ENCODE measurements around the gene PPRC1.
A peak's percentile ranks its signal among the peaks of the same experiment; 100 is the strongest.

PPRC1 gene

DNA sequence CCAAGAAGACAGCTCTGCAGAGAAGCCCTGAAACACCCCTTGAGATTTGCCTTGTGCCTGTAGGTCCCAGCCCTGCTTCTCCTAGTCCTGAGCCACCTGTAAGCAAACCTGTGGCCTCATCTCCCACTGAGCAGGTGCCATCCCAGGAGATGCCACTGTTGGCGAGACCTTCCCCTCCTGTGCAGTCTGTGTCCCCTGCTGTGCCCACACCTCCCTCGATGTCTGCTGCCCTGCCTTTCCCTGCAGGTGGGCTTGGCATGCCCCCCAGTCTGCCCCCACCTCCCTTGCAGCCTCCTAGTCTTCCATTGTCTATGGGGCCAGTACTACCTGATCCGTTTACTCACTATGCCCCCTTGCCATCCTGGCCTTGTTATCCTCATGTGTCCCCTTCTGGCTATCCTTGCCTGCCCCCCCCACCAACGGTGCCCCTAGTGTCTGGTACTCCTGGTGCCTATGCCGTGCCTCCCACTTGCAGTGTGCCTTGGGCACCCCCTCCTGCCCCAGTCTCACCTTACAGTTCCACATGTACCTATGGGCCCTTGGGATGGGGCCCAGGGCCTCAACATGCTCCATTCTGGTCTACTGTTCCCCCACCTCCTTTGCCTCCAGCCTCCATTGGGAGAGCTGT, 8.2 kb downstream of the PPRC1 start:
- no peak overlapping the region for H3K4me3 ChIP-seq (ENCODE audit: low read length)
- H3K9ac ChIP-seq (ENCODE audit: low read length) = no peak overlapping the region
- no peaks in the 10 kb centered on the region for H3K27me3 ChIP-seq (ENCODE audit: control insufficient read depth, insufficient read depth, low read length)
- H3K27ac ChIP-seq (ENCODE audit: low read depth, low read length) = no peak overlapping the region
- peaks cover 35% of the 10 kb centered on the region for H3K36me3 ChIP-seq (ENCODE audit: control insufficient read depth, insufficient read depth, low read length)
- no peaks in the 10 kb centered on the region for H3K4me1 ChIP-seq (ENCODE audit: control insufficient read depth, insufficient read depth, low read length)

DNA sequence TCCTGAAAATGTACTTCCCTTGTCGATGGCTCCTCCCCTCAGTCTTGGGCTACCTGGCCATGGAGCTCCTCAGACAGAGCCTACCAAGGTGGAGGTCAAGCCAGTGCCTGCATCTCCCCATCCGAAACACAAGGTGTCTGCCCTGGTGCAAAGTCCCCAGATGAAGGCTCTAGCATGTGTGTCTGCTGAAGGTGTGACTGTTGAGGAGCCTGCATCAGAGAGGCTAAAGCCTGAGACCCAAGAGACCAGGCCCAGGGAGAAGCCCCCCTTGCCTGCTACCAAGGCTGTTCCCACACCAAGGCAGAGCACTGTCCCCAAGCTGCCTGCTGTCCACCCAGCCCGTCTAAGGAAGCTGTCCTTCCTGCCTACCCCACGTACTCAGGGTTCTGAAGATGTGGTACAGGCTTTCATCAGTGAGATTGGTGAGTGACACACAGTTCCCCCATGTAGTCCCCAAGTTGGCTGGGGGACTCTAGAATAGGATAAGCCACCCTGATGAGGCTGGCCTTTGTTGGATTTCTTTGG, 8.8 kb downstream of the PPRC1 start:
- Histone ChIP-seq H3K27me3 (ENCODE audit: control insufficient read depth, insufficient read depth, low read length) (no peaks in the 10 kb centered on the region), H3K4me3 (ENCODE audit: low read length) (no peak overlapping the region), H3K4me1 (ENCODE audit: control insufficient read depth, insufficient read depth, low read length) (no peaks in the 10 kb centered on the region), H3K36me3 (ENCODE audit: control insufficient read depth, insufficient read depth, low read length) (peaks cover 38% of the 10 kb centered on the region), H3K27ac (ENCODE audit: low read depth, low read length) (no peak overlapping the region), H3K9ac (ENCODE audit: low read length) (no peak overlapping the region)

DNA sequence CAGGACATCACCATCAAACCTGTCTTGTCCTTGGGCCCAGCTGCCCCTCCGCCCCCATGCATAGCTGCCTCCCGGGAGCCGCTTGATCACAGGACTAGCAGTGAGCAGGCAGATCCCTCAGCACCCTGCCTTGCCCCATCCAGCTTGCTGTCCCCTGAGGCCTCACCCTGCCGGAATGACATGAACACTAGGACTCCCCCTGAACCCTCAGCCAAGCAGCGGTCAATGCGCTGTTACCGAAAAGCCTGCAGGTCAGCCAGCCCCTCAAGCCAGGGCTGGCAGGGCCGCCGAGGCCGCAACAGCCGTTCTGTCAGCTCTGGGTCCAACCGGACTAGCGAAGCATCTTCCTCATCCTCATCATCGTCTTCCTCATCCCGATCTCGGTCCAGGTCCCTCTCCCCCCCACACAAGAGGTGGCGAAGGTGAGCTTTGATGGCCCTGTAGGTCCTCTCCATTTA, 14.2 kb downstream of the PPRC1 start:
- Histone ChIP-seq H3K9ac (ENCODE audit: low read length) (no peak overlapping the region), H3K4me3 (ENCODE audit: low read length) (no peak overlapping the region), H3K27ac (ENCODE audit: low read depth, low read length) (no peak overlapping the region), H3K27me3 (ENCODE audit: control insufficient read depth, insufficient read depth, low read length) (no peaks in the 10 kb centered on the region), H3K36me3 (ENCODE audit: control insufficient read depth, insufficient read depth, low read length) (peaks cover 37% of the 10 kb centered on the region), H3K4me1 (ENCODE audit: control insufficient read depth, insufficient read depth, low read length) (peaks cover 3% of the 10 kb centered on the region)

GRCh38 chr10:102147561-102147960, 14.7 kb downstream of the PPRC1 start:
- Histone ChIP-seq H3K4me1 (ENCODE audit: control insufficient read depth, insufficient read depth, low read length) (peaks cover 3% of the 10 kb centered on the region), H3K36me3 (ENCODE audit: control insufficient read depth, insufficient read depth, low read length) (peaks cover 37% of the 10 kb centered on the region), H3K9ac (ENCODE audit: low read length) (no peak overlapping the region), H3K4me3 (ENCODE audit: low read length) (no peak overlapping the region), H3K27ac (ENCODE audit: low read depth, low read length) (no peak overlapping the region), H3K27me3 (ENCODE audit: control insufficient read depth, insufficient read depth, low read length) (no peaks in the 10 kb centered on the region)

DNA sequence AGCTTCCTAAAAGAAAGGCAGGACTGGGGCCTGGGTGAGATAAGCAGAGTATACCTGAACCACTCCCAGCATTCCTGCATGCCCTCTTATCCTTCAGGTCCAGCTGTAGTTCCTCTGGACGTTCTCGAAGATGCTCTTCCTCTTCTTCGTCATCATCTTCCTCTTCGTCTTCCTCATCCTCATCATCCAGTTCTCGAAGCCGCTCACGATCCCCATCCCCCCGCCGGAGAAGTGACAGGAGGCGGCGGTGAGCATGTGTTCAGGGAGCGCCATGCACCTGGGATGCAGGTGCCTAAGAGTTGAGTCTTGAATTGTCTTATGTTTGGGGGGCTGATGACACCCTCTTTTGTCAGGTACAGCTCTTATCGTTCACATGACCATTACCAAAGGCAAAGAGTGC, 15.4 kb downstream of the PPRC1 start:
- Histone ChIP-seq H3K27me3 (ENCODE audit: control insufficient read depth, insufficient read depth, low read length) (no peaks in the 10 kb centered on the region), H3K4me1 (ENCODE audit: control insufficient read depth, insufficient read depth, low read length) (peaks cover 10% of the 10 kb centered on the region), H3K9ac (ENCODE audit: low read length) (no peak overlapping the region), H3K36me3 (ENCODE audit: control insufficient read depth, insufficient read depth, low read length) (peaks cover 37% of the 10 kb centered on the region), H3K27ac (ENCODE audit: low read depth, low read length) (no peak overlapping the region), H3K4me3 (ENCODE audit: low read length) (no peak overlapping the region)

DNA sequence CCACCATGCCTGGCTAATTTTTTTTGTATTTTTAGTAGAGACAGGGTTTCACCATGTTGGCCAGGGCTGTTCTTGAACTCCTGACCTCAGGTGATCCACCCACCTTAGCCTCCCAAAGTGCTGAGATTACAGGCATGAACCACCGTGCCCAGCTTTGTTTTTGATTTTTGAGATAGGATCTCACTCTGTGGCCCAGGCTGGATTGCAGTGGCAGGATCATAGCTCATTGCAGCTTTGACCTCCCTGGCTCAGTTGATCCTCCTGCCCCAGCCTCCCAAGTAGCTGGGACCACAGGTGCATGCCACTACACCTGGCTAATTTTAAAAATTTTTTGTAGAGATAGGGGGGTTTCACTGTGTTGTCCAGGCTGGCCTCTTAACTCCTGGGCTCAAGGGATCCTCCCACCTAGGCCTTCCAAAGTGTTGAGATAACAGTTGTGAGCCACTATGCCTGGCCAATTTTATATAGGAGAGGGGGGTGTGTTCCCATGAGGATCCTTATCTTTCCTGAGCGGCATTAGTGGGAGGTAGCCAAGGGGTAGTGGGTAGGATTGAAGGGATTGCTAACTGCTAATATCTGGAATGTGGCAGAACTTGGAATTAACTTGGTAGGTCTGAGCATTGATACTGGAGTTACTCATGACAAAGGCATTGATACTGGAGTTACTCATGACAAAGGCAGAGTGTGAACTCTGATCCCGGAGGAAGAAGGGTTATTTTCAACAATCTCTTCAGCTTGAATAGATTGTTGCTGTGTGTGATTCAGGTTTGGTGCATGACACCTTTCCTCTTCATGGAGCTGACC, 18.3 kb downstream of the PPRC1 start:
- Histone ChIP-seq H3K36me3 (ENCODE audit: control insufficient read depth, insufficient read depth, low read length) (peaks cover 25% of the 10 kb centered on the region), H3K4me3 (ENCODE audit: low read length) (peak overlapping the region; percentile 98), H3K27ac (ENCODE audit: low read depth, low read length) (peak overlapping the region; percentile 86), H3K9ac (ENCODE audit: low read length) (no peak overlapping the region), H3K27me3 (ENCODE audit: control insufficient read depth, insufficient read depth, low read length) (no peaks in the 10 kb centered on the region), H3K4me1 (ENCODE audit: control insufficient read depth, insufficient read depth, low read length) (peaks cover 12% of the 10 kb centered on the region)

GRCh38 chr10:102151774-102152544, 19.1 kb downstream of the PPRC1 start, which contains the start of gene NOLC1:
TSS of gene NOLC1 (plus strand) at chr10:102152389. CDS start at chr10:102152411, 22 bp downstream.
- Histone ChIP-seq H3K4me3 (ENCODE audit: low read length) (peak within 1 kb of the TSS; percentile 98), H3K36me3 (ENCODE audit: control insufficient read depth, insufficient read depth, low read length) (peaks cover 19% of the 10 kb centered on the region), H3K4me1 (ENCODE audit: control insufficient read depth, insufficient read depth, low read length) (peaks cover 12% of the 10 kb centered on the region), H3K27me3 (ENCODE audit: control insufficient read depth, insufficient read depth, low read length) (no peaks in the 10 kb centered on the region), H3K27ac (ENCODE audit: low read depth, low read length) (peak within 1 kb of the TSS; percentile 86), H3K9ac (ENCODE audit: low read length) (peak within 1 kb of the TSS; percentile 84)

GRCh38 chr10:102152545-102152890, 19.7 kb downstream of the PPRC1 start:
- Histone ChIP-seq H3K4me1 (ENCODE audit: control insufficient read depth, insufficient read depth, low read length) (peaks cover 12% of the 10 kb centered on the region), H3K36me3 (ENCODE audit: control insufficient read depth, insufficient read depth, low read length) (peaks cover 16% of the 10 kb centered on the region), H3K4me3 (ENCODE audit: low read length) (peak overlapping the region; percentile 98), H3K27ac (ENCODE audit: low read depth, low read length) (peak overlapping the region; percentile 86), H3K9ac (ENCODE audit: low read length) (peak overlapping the region; percentile 84), H3K27me3 (ENCODE audit: control insufficient read depth, insufficient read depth, low read length) (no peaks in the 10 kb centered on the region)

DNA sequence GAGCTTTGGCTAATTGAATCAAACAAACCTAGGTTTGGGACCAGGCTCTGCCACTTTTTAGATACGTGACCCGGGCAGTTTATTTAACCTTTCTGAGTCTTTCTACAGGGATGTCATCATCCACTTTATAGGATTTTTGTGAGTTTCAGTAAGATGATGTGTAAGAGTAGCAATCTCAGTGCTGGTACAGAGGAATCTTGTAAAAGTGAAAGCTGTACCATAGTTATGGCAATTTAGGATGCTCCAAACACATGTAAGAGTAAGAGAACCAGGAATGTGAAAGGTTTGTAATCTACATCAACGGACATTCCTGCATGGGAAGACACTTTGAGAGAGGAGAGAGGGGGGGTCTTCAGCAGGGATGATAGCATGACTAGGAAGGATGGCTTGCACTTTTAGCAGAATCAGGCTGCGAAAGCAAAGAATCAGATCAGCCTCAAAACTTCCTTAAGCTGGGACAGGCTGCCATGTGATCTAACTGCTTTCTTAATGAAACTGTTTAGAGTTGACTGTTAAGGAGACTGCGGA, 20.3 kb downstream of the PPRC1 start:
- Histone ChIP-seq H3K9ac (ENCODE audit: low read length) (no peak overlapping the region), H3K36me3 (ENCODE audit: control insufficient read depth, insufficient read depth, low read length) (peaks cover 19% of the 10 kb centered on the region), H3K27ac (ENCODE audit: low read depth, low read length) (no peak overlapping the region), H3K27me3 (ENCODE audit: control insufficient read depth, insufficient read depth, low read length) (no peaks in the 10 kb centered on the region), H3K4me1 (ENCODE audit: control insufficient read depth, insufficient read depth, low read length) (peaks cover 12% of the 10 kb centered on the region), H3K4me3 (ENCODE audit: low read length) (peak overlapping the region; percentile 98)

GRCh38 chr10:102154466-102155116, 21.8 kb downstream of the PPRC1 start:
- Histone ChIP-seq H3K27me3 (ENCODE audit: control insufficient read depth, insufficient read depth, low read length) (no peaks in the 10 kb centered on the region), H3K27ac (ENCODE audit: low read depth, low read length) (no peak overlapping the region), H3K4me3 (ENCODE audit: low read length) (no peak overlapping the region), H3K36me3 (ENCODE audit: control insufficient read depth, insufficient read depth, low read length) (peaks cover 18% of the 10 kb centered on the region), H3K9ac (ENCODE audit: low read length) (no peak overlapping the region), H3K4me1 (ENCODE audit: control insufficient read depth, insufficient read depth, low read length) (peaks cover 12% of the 10 kb centered on the region)

DNA sequence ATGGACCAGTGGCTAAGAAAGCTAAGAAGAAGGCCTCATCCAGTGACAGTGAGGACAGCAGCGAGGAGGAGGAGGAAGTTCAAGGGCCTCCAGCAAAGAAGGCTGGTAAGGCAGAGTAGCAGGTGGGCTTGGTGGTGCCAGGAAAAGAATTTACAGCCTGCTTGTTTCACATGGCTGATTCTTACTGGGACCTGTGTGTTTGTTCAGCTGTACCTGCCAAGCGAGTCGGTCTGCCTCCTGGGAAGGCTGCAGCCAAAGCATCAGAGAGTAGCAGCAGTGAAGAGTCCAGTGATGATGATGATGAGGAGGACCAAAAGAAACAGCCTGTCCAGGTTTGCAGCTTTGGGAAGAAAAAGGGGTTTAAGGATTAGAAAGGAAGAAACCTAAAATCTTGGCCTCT, 24.4 kb downstream of the PPRC1 start:
- H3K36me3 ChIP-seq (ENCODE audit: control insufficient read depth, insufficient read depth, low read length) = peaks cover 43% of the 10 kb centered on the region
- H3K4me1 ChIP-seq (ENCODE audit: control insufficient read depth, insufficient read depth, low read length) = peaks cover 9% of the 10 kb centered on the region
- H3K4me3 ChIP-seq (ENCODE audit: low read length) = no peak overlapping the region
- H3K9ac ChIP-seq (ENCODE audit: low read length) = no peak overlapping the region
- no peaks in the 10 kb centered on the region for H3K27me3 ChIP-seq (ENCODE audit: control insufficient read depth, insufficient read depth, low read length)
- no peak overlapping the region for H3K27ac ChIP-seq (ENCODE audit: low read depth, low read length)

Data from rectal smooth muscle tissue (tissue), 1 donor.